Stimulated activated naive CD4-positive, alpha-beta T cell (primary cell): Measurements from ENCODE around the gene APOC4.
"Not testable (repeated sequence)": the region's sequence is repeated elsewhere in the genome, so short reads cannot be mapped to it uniquely, and the experiment has no call there.

Experiments
- DNase-seq, 6 experiments: peaks; one replicate each; lab custom pipeline; 2025; lab: John Stamatoyannopoulos, UW

The APOC4 gene

GRCh38 chr19:44914433-44915206 lies 27.4 kb upstream of the APOC4 start, which contains the start of gene APOC1:
Gene APOC1 (plus strand): TSS chr19:44914608. CDS start chr19:44914892, 284 bp downstream.
- DNase-seq = peak; percentile 37 to 78 (median 64)

DNA sequence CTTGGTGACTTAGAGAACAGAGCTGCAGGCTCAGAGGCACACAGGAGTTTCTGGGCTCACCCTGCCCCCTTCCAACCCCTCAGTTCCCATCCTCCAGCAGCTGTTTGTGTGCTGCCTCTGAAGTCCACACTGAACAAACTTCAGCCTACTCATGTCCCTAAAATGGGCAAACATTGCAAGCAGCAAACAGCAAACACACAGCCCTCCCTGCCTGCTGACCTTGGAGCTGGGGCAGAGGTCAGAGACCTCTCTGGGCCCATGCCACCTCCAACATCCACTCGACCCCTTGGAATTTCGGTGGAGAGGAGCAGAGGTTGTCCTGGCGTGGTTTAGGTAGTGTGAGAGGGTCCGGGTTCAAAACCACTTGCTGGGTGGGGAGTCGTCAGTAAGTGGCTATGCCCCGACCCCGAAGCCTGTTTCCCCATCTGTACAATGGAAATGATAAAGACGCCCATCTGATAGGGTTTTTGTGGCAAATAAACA lies 17.8 kb upstream of the APOC4 start:
- DNase-seq = no peak

GRCh38 chr19:44925114-44925891 lies 16.7 kb upstream of the APOC4 start:
- DNase-seq = no peak

DNA sequence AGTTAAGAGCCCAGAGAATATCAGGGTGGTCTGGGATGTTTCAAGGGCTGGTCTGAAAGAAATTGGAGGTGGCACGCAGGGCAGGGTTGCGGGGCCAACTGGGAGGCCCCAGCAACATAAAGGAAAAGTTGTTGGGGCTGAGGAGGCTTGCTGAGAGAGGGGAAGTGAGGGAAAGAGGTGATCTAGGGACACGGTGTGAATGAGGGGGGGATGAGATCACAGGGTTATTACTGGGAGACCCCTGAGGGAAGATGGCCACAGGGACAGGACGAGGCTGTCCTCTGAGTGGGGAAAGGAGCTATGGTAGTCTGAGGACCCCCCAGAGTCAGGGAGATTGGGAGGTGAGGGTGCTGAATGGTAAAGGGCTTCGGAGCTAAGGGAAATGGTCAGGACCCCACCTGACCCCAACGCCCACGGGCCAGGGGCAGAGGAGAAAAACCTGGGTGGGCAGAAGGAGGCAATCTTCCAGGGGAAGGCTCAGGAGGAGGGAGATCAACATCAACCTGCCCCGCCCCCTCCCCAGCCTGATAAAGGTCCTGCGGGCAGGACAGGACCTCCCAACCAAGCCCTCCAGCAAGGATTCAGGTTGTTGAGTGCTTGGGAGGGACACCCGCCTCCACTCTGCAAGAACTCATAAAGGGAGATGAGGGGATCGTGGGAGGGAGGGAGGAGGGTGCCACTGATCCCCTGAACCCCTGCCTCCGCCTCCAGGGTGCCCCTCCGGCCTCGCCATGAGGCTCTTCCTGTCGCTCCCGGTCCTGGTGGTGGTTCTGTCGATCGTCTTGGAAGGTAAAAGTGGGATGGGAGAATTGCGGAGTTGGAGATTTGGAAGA lies 15.6 kb upstream of the APOC4 start:
- not testable (repeated sequence) for DNase-seq

DNA sequence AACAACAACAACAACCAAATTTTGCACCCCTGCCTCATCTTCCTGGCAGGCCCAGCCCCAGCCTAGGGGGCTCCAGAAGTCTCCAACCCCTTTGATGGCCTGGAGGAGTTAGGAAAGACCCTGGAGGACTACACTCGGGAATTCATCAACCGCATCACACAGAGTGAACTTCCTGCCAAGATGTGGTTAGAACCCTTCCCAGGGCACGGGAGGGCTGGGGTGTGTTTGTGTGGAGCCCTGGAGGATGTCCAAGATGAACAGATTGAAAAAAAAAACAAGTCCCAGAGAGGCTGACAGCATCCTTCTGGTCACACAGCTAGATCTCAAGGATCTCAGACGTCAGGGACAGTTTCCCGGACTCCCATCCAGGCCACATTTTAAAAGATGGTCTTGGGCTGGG lies 14.3 kb upstream of the APOC4 start:
- no peak for DNase-seq

GRCh38 chr19:44930088-44930487 lies 11.9 kb upstream of the APOC4 start:
- no peak for DNase-seq

GRCh38 chr19:44931541-44931940 lies 10.5 kb upstream of the APOC4 start:
- no peak for DNase-seq

DNA sequence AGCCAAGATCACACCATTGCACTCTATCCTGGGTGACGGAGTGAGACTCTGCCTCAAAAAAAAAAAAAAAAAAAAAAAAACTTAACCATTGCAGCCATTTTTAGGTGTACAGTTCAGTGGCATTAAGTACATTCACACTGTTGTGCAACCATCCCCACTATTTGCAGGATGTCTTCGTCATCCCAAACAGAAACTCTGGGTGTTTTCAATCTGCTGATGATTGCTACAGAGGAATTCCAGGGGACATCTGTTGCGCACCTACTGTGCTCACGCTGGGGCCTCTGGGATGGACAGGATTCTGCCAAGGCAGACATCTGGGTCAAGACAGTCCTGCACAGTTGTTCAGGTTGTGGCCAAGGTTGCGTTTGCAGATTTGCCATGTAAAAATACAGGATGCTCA lies 2.4 kb upstream of the APOC4 start:
- no peak for DNase-seq

- DNase-seq = no peak
Observed at GRCh38 chr19:44943801-44944249, 1.8 kb downstream of the APOC4 start.

- no peak for DNase-seq
Observed at GRCh38 chr19:44947041-44947581, 5.1 kb downstream of the APOC4 start.

DNA sequence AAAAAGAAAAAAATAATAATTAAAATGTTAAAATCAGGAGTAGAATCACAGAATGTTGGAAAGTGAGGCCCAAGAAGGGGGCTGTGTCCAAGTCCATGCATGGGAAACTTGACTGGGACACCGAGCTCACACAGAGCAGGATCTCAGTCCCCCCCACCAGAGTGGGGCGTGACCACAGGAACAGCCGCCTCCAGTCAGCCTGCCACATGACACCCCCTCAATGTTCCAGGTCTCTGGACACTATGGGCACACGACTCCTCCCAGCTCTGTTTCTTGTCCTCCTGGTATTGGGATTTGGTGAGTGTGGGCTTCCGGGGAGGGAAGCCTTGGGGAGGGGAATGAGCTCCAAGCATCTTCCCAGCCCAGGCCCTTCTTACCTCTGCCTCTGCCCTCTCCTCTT lies 6.2 kb downstream of the APOC4 start:
- no peak for DNase-seq

- DNase-seq = no peak
Observed at GRCh38 chr19:44948763-44949374, 6.8 kb downstream of the APOC4 start.

- no peak for DNase-seq
Observed at GRCh38 chr19:44949550-44949949, 7.5 kb downstream of the APOC4 start.

- peak; percentile 27 to 84 (median 54) for DNase-seq
Observed at GRCh38 chr19:44951179-44952159, 9.4 kb downstream of the APOC4 start.

GRCh38 chr19:44954278-44954648 lies 12.2 kb downstream of the APOC4 start:
- no peak for DNase-seq

DNA sequence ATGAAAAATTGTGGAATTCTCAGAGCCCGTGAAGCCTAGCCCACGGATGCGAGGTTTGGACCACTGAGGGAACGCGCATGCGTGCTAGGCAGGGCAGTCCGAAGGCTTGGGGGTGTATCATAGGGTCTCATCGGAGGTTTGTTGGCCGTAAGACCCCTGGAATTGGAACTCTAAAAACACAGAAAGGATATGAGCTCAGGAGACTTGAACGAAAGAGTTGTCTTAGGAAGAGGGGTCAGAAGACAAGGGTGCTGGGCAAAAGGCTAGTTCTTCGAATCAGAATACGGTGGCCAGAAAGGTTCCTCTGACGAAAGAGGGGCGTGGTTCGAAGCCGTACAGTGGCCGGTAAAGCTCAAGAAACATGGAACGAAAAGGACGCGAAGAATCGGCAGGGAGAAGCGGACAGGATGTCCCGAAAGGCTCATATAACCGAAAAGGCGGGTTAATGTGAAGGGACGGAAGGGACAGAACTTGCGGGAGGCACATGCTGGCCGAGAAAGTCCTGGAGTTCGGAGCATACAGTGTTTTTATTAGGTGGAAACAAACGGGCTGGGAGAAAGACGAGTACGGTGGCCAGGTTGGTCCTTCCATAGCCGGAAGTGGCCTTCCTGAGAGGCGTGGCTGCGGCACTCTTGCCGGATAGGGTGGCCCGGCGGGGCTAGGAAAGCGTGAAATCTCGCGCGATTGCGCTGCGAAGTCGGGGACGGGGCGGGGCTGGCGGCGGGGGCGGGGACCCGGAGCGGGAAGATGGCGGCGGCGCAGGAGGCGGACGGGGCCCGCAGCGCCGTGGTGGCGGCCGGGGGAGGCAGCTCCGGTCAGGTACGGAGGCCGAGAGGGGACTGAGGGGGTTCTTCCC lies 12.8 kb downstream of the APOC4 start, which contains the start of gene CLPTM1:
Gene CLPTM1, plus strand, starts transcription at position 732 of the 856 bp plus-strand sequence. Its CDS starts 16 bp downstream, at position 748.
- peak; percentile 92 to 99 (median 94) for DNase-seq

DNA sequence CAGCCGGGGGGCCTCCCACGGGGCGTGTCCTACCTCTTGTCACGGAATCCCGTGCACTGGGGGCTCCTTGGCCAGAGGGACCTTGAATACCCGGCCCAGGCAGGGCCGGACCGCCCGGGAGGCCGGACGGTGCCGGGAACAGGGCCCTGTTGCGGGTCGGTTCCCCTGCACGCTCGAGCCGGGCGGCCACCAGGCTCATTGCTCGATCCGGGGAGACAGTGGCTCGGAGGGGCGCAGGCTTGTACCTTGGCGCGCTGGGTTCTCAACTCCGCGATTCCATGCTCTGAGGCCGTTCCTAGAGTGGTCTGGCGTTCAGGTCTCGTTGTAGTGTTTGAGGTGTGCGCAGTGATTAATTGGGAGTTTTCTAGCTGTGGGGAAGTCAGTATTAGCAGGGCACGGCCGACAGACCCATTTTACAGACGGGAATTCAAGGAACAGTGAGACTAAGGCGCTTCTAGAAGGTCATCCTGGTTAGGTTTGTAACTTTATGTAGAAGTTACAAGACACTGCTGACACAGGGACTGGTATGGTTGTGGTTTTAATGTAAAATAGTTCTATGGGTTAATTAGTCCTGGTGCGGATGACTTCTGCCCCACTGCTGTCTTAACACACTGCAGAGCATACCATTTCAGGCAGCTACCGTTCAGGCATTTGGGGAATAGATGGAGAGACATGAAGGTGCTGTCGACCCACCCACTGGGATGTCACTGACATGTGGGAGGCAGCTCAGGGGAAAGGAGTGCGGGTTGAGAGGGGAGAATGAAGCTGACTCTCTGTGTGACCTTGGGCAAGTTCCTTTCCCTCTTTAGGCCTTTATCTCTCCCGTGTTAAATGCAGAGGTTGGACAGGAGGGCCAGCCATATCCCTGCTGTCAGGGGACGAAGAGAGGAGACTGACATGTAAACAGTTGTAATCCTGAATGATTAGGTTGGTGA lies 13.7 kb downstream of the APOC4 start:
- no peak for DNase-seq

DNA sequence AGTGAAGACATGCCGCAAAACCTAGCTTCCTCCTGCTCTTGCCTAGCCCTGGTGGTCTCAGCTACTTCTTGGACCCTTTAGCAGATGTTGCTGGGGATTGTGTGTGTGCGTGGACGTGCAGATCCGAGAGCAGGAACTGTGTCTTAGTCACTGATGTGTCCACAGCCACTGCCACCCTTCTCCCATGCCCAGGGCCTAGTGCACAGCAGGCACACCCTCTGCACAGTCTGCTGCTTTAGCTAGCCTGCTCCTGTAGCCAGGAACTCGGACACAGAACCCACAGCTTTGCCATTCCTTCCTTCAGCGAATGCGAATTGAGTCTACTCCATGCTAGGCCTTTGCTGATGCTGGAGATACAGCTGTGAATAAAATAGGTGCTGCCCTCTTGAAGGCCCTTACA lies 15.5 kb downstream of the APOC4 start:
- DNase-seq = no peak
